Breast epithelium (tissue), 3 donors: ENCODE results near the gene UGT1A9.

Experiments
- CTCF ChIP-seq, 3 donors: fragments of 450-650 bp; IDR thresholded peaks; one replicate each; pipeline ENCODE4 v1.5.1; 2016 to 2017; ENCODE audit warnings: antibody characterized with exemption in 3 of 3, mild to moderate bottlenecking in 3 of 3, moderate library complexity in 3 of 3
- POLR2AphosphoS5 ChIP-seq, 3 donors: sonication (generic); formaldehyde crosslinking; IDR thresholded peaks; one replicate each; pipeline ENCODE4 v1.6.1; 2017; ENCODE audit warnings: antibody characterized with exemption in 3 of 3

GRCh38 chr2:233764761-233765160, 93.1 kb downstream of the UGT1A9 start:
- TF ChIP-seq CTCF (IDR thresholded peaks at IDR 0.05) (no peak), POLR2AphosphoS5 (IDR thresholded peaks at IDR 0.05) (no peak)
